HG03354 (cell line): Measurements from ENCODE around the gene SHISA9.

Experiments used
- ATAC-seq: cut with Tn5 transposase; IDR thresholded peaks from one replicate; pipeline ENCODE4 v1.9.1; 2021; ENCODE audit warnings: mild to moderate bottlenecking; ENCODE audit not compliant: unreplicated experiment, poor library complexity, severe bottlenecking

SHISA9 gene

DNA sequence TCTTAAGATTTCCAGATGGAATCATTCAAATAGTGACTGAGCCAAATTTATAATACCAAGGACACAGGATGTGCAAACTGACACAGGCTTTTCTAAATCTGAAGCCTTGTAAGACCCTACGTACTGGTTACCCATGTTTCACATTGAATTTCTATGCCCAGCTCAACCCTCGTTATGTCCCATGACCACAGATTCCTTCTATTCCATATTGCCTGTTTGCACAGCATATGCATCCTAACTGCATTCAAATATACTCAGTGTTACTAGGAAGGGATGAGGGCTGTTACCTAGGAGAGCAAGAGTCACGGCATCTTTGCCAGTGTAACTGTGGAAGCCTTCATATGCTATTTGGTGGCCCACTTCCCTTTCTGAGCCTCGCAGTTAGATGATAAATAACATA lies 305.2 kb downstream of the SHISA9 start:
- ATAC-seq = no peak

DNA sequence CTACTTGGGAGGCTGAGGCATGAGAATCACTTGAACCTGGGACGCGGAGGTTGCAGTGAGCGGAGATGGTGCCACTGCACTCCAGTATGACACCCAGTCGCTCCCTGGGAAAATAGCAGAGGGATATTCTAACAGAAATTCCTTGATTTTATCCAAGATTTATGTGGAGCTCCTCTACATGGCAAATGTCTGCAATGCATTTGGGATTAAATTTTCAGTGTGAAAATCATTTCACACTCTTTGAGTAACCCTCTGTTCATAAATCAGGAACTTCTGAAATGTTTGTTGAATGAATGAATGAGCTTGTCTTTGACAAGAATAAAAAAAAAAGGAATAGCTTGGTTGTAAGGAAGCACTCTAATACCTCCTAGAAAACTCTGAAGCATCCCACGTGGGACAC lies 305.8 kb downstream of the SHISA9 start:
- ATAC-seq = no peak

DNA sequence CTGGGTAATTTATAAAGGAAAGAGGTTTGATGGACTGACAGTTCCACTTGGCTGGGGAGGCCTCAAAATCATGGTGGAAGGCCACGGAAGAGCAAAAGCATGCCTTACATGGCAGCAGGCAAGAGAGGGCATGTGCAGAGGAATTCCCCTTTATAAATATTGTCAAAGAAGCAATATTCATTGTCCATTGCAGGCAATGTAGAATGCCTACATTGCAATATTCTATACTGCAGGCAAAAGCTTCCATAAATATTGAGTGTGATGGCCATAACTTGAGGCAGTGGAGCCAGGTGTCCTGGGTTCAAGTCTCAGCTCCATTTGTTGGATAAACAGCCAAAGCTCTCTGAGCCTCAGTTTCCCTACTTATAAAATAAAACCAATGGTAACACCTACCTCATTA lies 322.3 kb downstream of the SHISA9 start:
- no peak for ATAC-seq

GRCh38 chr16:13229039-13229438 lies 327.6 kb downstream of the SHISA9 start:
- ATAC-seq = no peak

GRCh38 chr16:13231365-13231764 lies 330.0 kb downstream of the SHISA9 start:
- no peak for ATAC-seq

DNA sequence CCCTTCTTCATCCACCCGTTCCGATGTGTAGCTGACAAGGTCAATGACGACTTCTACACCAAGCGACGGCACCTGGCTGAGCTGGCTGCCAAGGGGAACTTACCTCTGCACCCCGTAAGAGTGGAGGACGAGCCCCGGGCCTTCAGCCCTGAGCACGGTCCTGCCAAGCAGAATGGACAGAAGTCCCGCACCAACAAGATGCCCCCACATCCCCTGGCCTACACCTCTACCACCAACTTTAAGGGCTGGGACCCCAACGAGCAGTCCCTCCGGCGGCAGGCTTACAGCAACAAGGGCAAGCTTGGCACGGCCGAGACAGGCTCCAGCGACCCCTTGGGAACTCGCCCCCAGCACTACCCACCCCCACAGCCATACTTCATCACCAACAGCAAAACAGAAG lies 333.6 kb downstream of the SHISA9 start:
- no peak for ATAC-seq

DNA sequence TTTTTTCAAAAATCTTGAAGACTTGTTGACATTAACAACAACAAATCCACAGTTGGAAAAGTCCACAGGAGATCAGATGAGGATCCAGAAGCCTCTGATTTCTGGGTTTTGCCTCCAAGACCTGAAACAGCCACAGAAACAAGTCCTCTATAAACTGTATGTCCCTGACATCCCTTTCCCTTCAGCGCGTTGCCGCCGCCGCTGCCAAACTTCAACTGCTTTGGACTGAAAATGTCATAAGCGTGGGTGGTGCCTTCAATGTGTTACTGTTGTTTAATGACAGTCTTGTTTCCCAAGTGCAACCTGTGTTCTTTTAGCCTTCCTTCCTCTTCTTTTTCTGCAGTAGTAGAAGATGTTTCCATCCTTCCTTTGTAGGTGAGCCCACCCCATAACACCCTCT lies 334.9 kb downstream of the SHISA9 start:
- no peak for ATAC-seq

GRCh38 chr16:13238182-13238581 lies 336.8 kb downstream of the SHISA9 start:
- ATAC-seq = no peak

DNA sequence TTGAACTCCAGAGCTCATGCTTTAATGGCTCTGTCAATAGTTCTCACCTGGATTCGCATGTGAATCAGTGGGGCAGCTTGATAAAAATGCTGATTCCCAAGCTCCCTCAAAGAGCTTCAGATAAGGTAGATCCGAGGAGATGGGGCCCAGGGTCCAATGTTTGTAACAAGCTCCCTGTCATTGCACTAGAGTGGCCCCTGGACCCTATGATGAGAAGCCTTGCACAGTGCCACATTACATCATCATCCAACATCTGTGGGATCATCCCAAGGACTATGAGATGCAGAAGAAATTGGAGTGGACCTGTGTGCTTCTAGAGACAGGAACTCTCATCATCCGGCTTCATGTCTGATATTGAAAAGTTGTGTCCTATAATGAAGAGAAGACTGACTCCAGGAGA lies 340.8 kb downstream of the SHISA9 start:
- no peak for ATAC-seq

DNA sequence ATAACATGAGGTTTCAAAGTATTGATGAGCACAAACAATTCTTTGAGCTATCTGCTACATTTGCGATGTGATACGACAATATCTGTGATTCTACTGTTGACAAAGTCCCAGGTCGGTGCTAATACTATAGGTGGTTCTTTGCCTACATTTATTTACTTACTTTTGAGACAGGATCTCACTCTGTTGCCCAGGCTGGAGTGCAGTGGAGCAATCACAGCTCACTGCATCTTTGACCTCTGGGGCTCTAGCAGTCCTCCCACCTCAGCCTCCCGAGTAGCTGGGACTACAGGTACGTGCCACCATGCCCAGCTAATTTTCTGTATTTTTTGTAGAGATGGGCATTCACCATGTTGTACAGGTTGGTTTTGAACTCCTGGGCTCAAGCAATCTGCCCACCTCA lies 343.4 kb downstream of the SHISA9 start:
- ATAC-seq = no peak

- no peak for ATAC-seq
These were observed 344.4 kb downstream of the SHISA9 start for GRCh38 chr16:13245713-13246377.

GRCh38 chr16:13254998-13255614 lies 353.7 kb downstream of the SHISA9 start:
- no peak for ATAC-seq

DNA sequence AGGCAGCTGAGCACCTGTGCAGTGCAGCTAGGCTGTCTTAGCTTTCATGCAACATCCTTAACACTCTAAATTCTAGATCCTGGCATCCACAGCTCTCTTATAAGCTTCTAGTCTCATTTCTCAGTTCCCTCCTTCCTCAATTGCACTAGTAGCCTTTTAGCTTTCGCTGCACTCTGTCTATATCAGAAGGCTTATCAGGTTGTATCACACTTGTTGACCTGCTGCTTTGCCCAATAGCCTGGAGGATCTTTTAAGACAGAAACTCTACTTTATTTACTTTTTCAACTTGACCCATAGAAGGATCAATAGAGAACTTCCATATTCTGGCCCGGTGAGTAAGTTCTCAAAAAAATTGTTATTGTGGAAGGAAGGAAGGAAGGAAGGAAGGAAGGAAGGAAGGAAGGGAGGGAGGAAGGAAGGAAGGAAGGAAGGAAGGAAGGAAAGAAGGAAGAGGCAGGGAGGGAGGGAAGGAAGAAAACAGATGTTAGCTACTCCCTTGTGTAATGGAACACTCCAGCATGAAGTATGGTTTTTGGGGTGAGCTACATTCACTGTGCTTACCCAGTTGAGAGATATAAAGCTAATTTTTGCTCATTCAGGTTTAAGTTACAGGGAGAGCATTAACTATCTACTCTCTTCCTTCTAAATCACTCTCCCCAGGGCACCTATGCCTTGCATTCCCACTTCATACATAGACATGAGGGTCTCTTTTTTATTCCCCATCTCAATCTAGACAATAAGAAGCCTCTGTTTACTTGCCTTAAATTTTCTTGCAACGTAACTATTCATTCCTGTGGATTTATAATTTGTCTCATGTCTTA lies 361.1 kb downstream of the SHISA9 start:
- ATAC-seq = no peak

DNA sequence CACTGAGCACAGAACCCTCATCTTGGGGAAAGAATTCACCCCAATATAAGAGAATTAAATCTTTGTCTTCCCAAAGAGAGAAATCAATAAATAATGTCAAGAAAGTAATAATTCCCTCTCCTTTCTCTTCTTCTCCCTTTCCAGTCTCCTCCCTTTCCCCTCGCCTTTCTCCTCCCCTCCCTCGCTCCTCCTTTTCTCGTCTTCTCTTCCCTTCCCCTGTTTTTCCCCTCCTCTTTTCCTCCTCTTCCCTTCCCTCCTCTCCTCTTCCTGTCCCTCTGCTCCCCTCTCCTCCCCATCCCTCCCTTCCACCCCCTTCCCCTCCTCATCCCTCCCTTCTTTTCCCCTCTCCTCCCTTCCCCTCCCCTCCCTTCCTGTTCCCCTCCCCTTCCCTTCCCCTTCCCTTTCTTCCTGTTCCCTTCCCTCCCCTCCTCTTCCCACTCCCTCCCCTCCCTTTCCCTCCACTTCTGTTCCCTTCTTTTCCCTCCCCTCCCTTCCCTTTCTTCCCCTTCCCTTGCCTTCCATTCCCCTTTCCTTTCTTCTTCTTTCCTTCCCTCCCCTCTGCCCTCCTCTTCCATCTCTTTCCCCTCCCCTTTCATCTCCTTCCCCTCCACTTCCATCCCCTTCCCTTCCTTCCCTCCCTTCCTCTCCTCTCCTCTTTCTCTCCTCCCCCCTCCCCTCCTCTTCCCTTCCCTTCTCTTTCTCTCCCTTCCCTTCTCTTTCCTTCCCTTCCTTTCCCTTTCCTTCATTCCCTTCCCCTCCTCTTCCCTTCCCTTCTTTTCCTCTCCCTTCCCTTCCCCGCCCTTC lies 363.6 kb downstream of the SHISA9 start:
- ATAC-seq = no peak

- ATAC-seq = no peak
These were observed 368.0 kb downstream of the SHISA9 start for GRCh38 chr16:13269359-13269758.

GRCh38 chr16:13269905-13270528 lies 368.6 kb downstream of the SHISA9 start:
- no peak for ATAC-seq

DNA sequence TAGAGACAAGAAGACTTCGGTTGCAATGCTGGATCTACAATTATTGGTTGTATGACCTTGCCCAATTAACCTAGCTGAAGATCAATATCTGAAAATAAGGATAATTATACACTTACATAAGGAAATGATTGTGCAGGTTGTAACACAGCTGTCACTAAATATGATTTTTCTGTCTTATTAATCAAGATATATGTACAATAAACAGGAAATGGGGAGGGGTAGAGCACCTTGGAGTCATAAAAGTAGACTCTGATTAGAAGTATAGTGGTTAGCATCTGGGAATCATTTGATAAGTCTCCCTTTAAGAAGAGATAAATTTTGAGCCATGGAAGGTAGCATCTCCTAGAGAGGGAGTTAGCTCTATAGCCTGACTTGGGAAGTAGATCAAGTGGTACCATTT lies 369.2 kb downstream of the SHISA9 start:
- no peak for ATAC-seq

- no peak for ATAC-seq
These were observed 388.1 kb downstream of the SHISA9 start for GRCh38 chr16:13289515-13289914.
